CD14-positive monocyte (primary cell): ENCODE results near the gene SLC12A8. TPM values are rescaled to one million over a fixed set of nuclear protein-coding genes. Genes with fewer than 3 reads are reported as not detected.

Experiments used
- DNase-seq, 3 donors: peaks; one replicate each; pipeline ENCODE4 v3.0.0-alpha.2; 2011 to 2022
- H2AFZ ChIP-seq: 2 replicates; pipeline ENCODE4 v1.6.0; 2012; ENCODE audit warnings: mild to moderate bottlenecking, low read depth, low read length, inconsistent platforms; ENCODE audit not compliant: insufficient read depth, poor library complexity, severe bottlenecking
- H3K27ac ChIP-seq, 2 donors: 1 replicate in 1 of 2; 2 replicates in 1 of 2; pipeline ENCODE4 v1.5.1; 2012 to 2013; ENCODE audit warnings: low read length in 2 of 2, control low read depth in 1 of 2, inconsistent platforms in 1 of 2, low read depth in 1 of 2, mild to moderate bottlenecking in 1 of 2
- H3K27me3 ChIP-seq, 2 donors: one replicate each; pipeline versions ENCODE4 v1.6.0 to v1.6.1; 2011 to 2013; ENCODE audit warnings: low read length in 2 of 2; ENCODE audit not compliant: control insufficient read depth in 2 of 2, insufficient read depth in 2 of 2
- H3K36me3 ChIP-seq, 2 donors: replicated peaks in 1 of 2; 1 replicate in 1 of 2; 2 replicates in 1 of 2; pipeline versions ENCODE4 v1.5.1 to v1.6.1; 2012 to 2013; ENCODE audit warnings: low read length in 2 of 2, control low read depth in 1 of 2, inconsistent platforms in 1 of 2, mild to moderate bottlenecking in 1 of 2; ENCODE audit not compliant: insufficient read depth in 2 of 2, control insufficient read depth in 1 of 2
- H3K4me1 ChIP-seq, 2 donors: 1 replicate in 1 of 2; 2 replicates in 1 of 2; pipeline versions ENCODE4 v1.5.1 to v1.6.1; 2012 to 2013; ENCODE audit warnings: low read length in 2 of 2, control low read depth in 1 of 2, inconsistent platforms in 1 of 2, mild to moderate bottlenecking in 1 of 2, moderate library complexity in 1 of 2; ENCODE audit not compliant: insufficient read depth in 2 of 2, control insufficient read depth in 1 of 2
- H3K4me2 ChIP-seq: replicated peaks from 2 replicates; pipeline ENCODE3; 2012; ENCODE audit warnings: low read length, moderate library complexity, mild to moderate bottlenecking; ENCODE audit not compliant: poor library complexity, severe bottlenecking; ENCODE audit errors: extremely low read depth
- H3K4me3 ChIP-seq, 3 experiments: fragments of 200-600 bp in 1 of 3; sonication (generic) in 1 of 3; replicated peaks in 1 of 3; 1 replicate in 2 of 3; 2 replicates in 1 of 3; pipeline ENCODE4 v1.5.1; 2011 to 2013; ENCODE audit warnings: low read length in 3 of 3, mild to moderate bottlenecking in 3 of 3, control low read depth in 2 of 3, low read depth in 2 of 3, inconsistent platforms in 1 of 3, moderate library complexity in 1 of 3
- H3K79me2 ChIP-seq: 2 replicates; pipeline ENCODE4 v1.6.0; 2012; ENCODE audit warnings: mild to moderate bottlenecking, control low read depth, inconsistent platforms, low read length, moderate library complexity; ENCODE audit not compliant: insufficient read depth
- H3K9ac ChIP-seq: 2 replicates; pipeline ENCODE4 v1.6.0; 2017; ENCODE audit warnings: low read length, mild to moderate bottlenecking; ENCODE audit not compliant: insufficient read depth, poor library complexity, severe bottlenecking
- H3K9me3 ChIP-seq, 2 donors: replicated peaks in 1 of 2; 1 replicate in 1 of 2; 2 replicates in 1 of 2; pipeline versions ENCODE4 v1.5.1 to v1.6.1; 2012 to 2013; ENCODE audit warnings: low read length in 2 of 2, control low read depth in 1 of 2; ENCODE audit not compliant: control insufficient read depth in 1 of 2, insufficient read depth in 1 of 2
- H4K20me1 ChIP-seq: 2 replicates; pipeline ENCODE4 v1.6.0; 2012; ENCODE audit warnings: mild to moderate bottlenecking, low read length, control low read depth, moderate library complexity; ENCODE audit not compliant: insufficient read depth
- H3K27ac Mint-ChIP-seq, 7 donors: one replicate each; pipeline ENCODE4 v1.8.0; 2020; ENCODE audit warnings: mild to moderate bottlenecking in 7 of 7, mixed read lengths in 7 of 7, moderate library complexity in 6 of 7, inconsistent platforms in 2 of 7
- H3K27me3 Mint-ChIP-seq, 3 donors: one replicate each; pipeline ENCODE4 v1.8.0; 2021 to 2022; ENCODE audit warnings: low read depth in 3 of 3, mild to moderate bottlenecking in 3 of 3, mixed read lengths in 3 of 3, moderate library complexity in 3 of 3, inconsistent platforms in 1 of 3
- H3K36me3 Mint-ChIP-seq, 2 donors: one replicate each; pipeline ENCODE4 v1.8.0; 2020; ENCODE audit warnings: mixed read lengths in 2 of 2, inconsistent platforms in 1 of 2, mild to moderate bottlenecking in 1 of 2
- H3K4me1 Mint-ChIP-seq: one replicate; pipeline ENCODE4 v1.8.0; 2020; ENCODE audit warnings: mild to moderate bottlenecking, mixed read lengths
- H3K4me3 Mint-ChIP-seq, 2 donors: one replicate each; pipeline ENCODE4 v1.8.0; 2020; ENCODE audit warnings: mild to moderate bottlenecking in 2 of 2, mixed read lengths in 2 of 2, moderate library complexity in 1 of 2
- H3K9me3 Mint-ChIP-seq, 7 donors: one replicate each; pipeline ENCODE4 v1.8.0; 2020 to 2022; ENCODE audit warnings: mixed read lengths in 7 of 7, mild to moderate bottlenecking in 6 of 7, moderate library complexity in 6 of 7, inconsistent platforms in 2 of 7
- WGBS: methylation state at CpG from one replicate; pipeline ENCODE4 v1.1.5; 2013; ENCODE audit warnings: missing lambda C conversion rate; ENCODE audit not compliant: insufficient coverage; 5-methylcytosine and 5-hydroxymethylcytosine counted together
- intact Hi-C, 2 donors: fragments of 100-400 bp; cut with micrococcal nuclease; formaldehyde crosslinking; loops; one replicate each; pipeline versions ENCODE4 v1.15.0 to v1.15.1; 2023
- polyA plus RNA-seq, 3 donors: library from polyadenylated mRNA; depleted of rRNA in 1 of 3; unstranded in 2 of 3; stranded (reverse) in 1 of 3; fragments of 300-500 nt in 2 of 3; fragments of >200 nt in 1 of 3; fragmentation: Illumina TruSeq in 2 of 3; gene quantifications; 1 replicate in 2 of 3; 2 replicates in 1 of 3; pipeline ENCODE4 v1.2.3, GENCODE V29; 2012 to 2021
- TF ChIP-seq, protein P1 (sequence below): fragments of 200-600 bp; IDR thresholded peaks from one replicate; pipeline ENCODE4 v1.8.0; 2022; ENCODE audit warnings: antibody characterized with exemption, mild to moderate bottlenecking

SLC12A8 gene
- polyA plus RNA-seq, 3 donors = 0.23 to 0.46 (median 0.35) TPM

GRCh38 chr3:125058529-125058928 is 154.0 kb downstream of the SLC12A8 start:
- Mint-ChIP-seq H3K36me3 (peaks cover 0 to 8% of the 10 kb centered on the region in 2 donors), H3K4me3 (no peak overlapping the region), H3K27ac (no peak overlapping the region), H3K4me1 (peaks cover 30% of the 10 kb centered on the region), H3K9me3 (no peaks in the 10 kb centered on the region), H3K27me3 (peaks cover 22 to 47% (median 24%) of the 10 kb centered on the region in 3 donors)
- intact Hi-C loops = loop anchor here (5.0 to 10.0 kb wide), 2 partner anchors 76 to 104 kb away; no protein-coding TSS in a partner anchor
- H3K9ac ChIP-seq = no peak overlapping the region
- H3K27me3 ChIP-seq = peaks cover 8 to 19% of the 10 kb centered on the region in 2 donors
- H3K4me3 ChIP-seq = no peak overlapping the region
- no peaks in the 10 kb centered on the region for H3K79me2 ChIP-seq
- 100% methylated on average over 2 of the region's 3 CpGs for WGBS
- no peak overlapping the region for H3K27ac ChIP-seq
- no peaks in the 10 kb centered on the region for H3K36me3 ChIP-seq
- DNase-seq = no peak
- H2AFZ ChIP-seq = no peak overlapping the region
- no peak overlapping the region for H3K4me2 ChIP-seq
- H4K20me1 ChIP-seq = no peaks in the 10 kb centered on the region
- TF ChIP-seq, protein P1, sequence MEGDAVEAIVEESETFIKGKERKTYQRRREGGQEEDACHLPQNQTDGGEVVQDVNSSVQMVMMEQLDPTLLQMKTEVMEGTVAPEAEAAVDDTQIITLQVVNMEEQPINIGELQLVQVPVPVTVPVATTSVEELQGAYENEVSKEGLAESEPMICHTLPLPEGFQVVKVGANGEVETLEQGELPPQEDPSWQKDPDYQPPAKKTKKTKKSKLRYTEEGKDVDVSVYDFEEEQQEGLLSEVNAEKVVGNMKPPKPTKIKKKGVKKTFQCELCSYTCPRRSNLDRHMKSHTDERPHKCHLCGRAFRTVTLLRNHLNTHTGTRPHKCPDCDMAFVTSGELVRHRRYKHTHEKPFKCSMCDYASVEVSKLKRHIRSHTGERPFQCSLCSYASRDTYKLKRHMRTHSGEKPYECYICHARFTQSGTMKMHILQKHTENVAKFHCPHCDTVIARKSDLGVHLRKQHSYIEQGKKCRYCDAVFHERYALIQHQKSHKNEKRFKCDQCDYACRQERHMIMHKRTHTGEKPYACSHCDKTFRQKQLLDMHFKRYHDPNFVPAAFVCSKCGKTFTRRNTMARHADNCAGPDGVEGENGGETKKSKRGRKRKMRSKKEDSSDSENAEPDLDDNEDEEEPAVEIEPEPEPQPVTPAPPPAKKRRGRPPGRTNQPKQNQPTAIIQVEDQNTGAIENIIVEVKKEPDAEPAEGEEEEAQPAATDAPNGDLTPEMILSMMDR = no peak
- no peaks in the 10 kb centered on the region for H3K9me3 ChIP-seq
- peaks cover 14 to 16% of the 10 kb centered on the region in 2 donors for H3K4me1 ChIP-seq

GRCh38 chr3:125057186-125057850 is 155.2 kb downstream of the SLC12A8 start:
- TF ChIP-seq, protein P1 = no peak
- H3K4me3 Mint-ChIP-seq = peak overlapping the region; percentile 11 to 79
- DNase-seq = peak in 1 of 3 donors; percentile 12
- Histone ChIP-seq H3K9me3 (no peaks in the 10 kb centered on the region), H2AFZ (no peak overlapping the region), H4K20me1 (peaks cover 3% of the 10 kb centered on the region), H3K9ac (no peak overlapping the region), H3K4me2 (no peak overlapping the region), H3K27me3 (peaks cover 8 to 19% of the 10 kb centered on the region in 2 donors), H3K4me3 (no peak overlapping the region), H3K4me1 (peaks cover 18 to 26% of the 10 kb centered on the region in 2 donors), H3K79me2 (no peaks in the 10 kb centered on the region), H3K27ac (no peak overlapping the region), H3K36me3 (no peaks in the 10 kb centered on the region)
- peaks cover 17 to 48% (median 23%) of the 10 kb centered on the region in 3 donors for H3K27me3 Mint-ChIP-seq
- H3K4me1 Mint-ChIP-seq = peaks cover 38% of the 10 kb centered on the region
- peak overlapping the region in 1 of 7 donors; percentile 58 for H3K27ac Mint-ChIP-seq
- intact Hi-C loops = loop anchor here (5.0 to 10.0 kb wide), 2 partner anchors 77 to 105 kb away; no protein-coding TSS in a partner anchor
- no peaks in the 10 kb centered on the region for H3K9me3 Mint-ChIP-seq
- peaks cover 0 to 10% of the 10 kb centered on the region in 2 donors for H3K36me3 Mint-ChIP-seq
- WGBS = no CpG with 5 or more reads among the region's 3 CpGs
